ENCODE measurements around the gene MTUS2. TPM values are rescaled to one million over a fixed set of nuclear protein-coding genes. Genes with fewer than 3 reads are reported as not detected.

Gene MTUS2
- total RNA-seq, 1 experiment from 2014 or later, result 0.35 TPM

DNA sequence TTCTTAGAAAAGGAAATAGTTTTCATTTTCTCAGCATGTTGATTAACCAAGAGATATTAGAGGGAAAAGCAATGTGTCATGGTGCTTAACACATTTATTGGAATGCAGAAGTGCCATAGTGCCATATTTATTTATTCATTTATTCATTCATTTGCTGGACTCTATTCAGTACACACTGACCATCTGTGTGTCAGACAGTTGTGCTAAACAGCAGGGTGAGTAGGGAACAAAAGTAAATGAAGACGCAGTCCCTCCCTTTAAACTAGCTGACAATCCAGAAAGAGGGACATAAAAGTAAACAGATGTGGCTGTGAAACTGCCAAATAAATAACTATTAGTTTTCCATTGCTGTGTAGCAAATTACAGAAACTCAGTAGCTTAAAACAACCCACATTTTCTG is 323.7 kb downstream of the MTUS2 start:
- no peaks in the 10 kb centered on the region for H4K20me1 ChIP-seq (ENCODE audit: control insufficient read depth, insufficient read depth, insufficient read length)
- H3K4ac ChIP-seq (ENCODE audit: low read depth, low read length), result no peak overlapping the region
- no peak overlapping the region for H4K5ac ChIP-seq (ENCODE audit: insufficient read length, low read depth, low read length)
- H3K27ac Mint-ChIP-seq, result no peak overlapping the region
- no peaks in the 10 kb centered on the region for H3K27me3 ChIP-seq (ENCODE audit: insufficient read depth, low read length)
- H2AK5ac ChIP-seq (ENCODE audit: insufficient read length, low read length), result no peak overlapping the region
- H3K23ac ChIP-seq (ENCODE audit: insufficient read length, low read depth, low read length), result no peak overlapping the region
- TF ChIP-seq, protein P1, sequence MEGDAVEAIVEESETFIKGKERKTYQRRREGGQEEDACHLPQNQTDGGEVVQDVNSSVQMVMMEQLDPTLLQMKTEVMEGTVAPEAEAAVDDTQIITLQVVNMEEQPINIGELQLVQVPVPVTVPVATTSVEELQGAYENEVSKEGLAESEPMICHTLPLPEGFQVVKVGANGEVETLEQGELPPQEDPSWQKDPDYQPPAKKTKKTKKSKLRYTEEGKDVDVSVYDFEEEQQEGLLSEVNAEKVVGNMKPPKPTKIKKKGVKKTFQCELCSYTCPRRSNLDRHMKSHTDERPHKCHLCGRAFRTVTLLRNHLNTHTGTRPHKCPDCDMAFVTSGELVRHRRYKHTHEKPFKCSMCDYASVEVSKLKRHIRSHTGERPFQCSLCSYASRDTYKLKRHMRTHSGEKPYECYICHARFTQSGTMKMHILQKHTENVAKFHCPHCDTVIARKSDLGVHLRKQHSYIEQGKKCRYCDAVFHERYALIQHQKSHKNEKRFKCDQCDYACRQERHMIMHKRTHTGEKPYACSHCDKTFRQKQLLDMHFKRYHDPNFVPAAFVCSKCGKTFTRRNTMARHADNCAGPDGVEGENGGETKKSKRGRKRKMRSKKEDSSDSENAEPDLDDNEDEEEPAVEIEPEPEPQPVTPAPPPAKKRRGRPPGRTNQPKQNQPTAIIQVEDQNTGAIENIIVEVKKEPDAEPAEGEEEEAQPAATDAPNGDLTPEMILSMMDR (conservative IDR thresholded peaks at IDR 0.05), result no peak
- H3K4me2 ChIP-seq (ENCODE audit: insufficient read depth, insufficient read length, low read length), result no peak overlapping the region
- no peak overlapping the region for H3K9ac ChIP-seq (ENCODE audit: extremely low read depth, insufficient read length, low read length)
- H3K27me3 Mint-ChIP-seq (ENCODE audit: low read depth), result no peaks in the 10 kb centered on the region
- H3K14ac ChIP-seq (ENCODE audit: insufficient read depth, low read length), result no peak overlapping the region
- H2BK120ac ChIP-seq (ENCODE audit: low read depth, low read length, poor library complexity, severe bottlenecking), result no peak overlapping the region
- H3K18ac ChIP-seq (ENCODE audit: insufficient read length, low read depth, low read length), result no peak overlapping the region
- no peak overlapping the region for H3T11ph ChIP-seq (ENCODE audit: low read length)
- no CpG with 5 or more reads among the region's 1 CpG for WGBS (ENCODE audit: extremely low coverage, insufficient read length, low lambda C conversion rate)
- H3K23me2 ChIP-seq (ENCODE audit: insufficient read length, low read depth, low read length, poor library complexity, severe bottlenecking), result no peaks in the 10 kb centered on the region
- no peaks in the 10 kb centered on the region for H3K79me2 ChIP-seq (ENCODE audit: insufficient read depth, low read length)
- no peak overlapping the region for H4K91ac ChIP-seq (ENCODE audit: insufficient read length, low read depth, low read length)
- no peak overlapping the region for H2BK12ac ChIP-seq (ENCODE audit: insufficient read length, low read depth, low read length)
- no peaks in the 10 kb centered on the region for H3K9me3 ChIP-seq (ENCODE audit: control insufficient read depth, low read depth, low read length)
- H2AFZ ChIP-seq (ENCODE audit: low read length), result no peak overlapping the region
- H4K8ac ChIP-seq (replicated peaks; ENCODE audit: insufficient read length, low read depth, low read length), result no peak overlapping the region
- H3K79me1 ChIP-seq (ENCODE audit: insufficient read depth, low read depth, low read length, poor library complexity, severe bottlenecking), result no peaks in the 10 kb centered on the region
- H2BK5ac ChIP-seq (ENCODE audit: insufficient read length, low read length), result no peak overlapping the region
- H3K27ac ChIP-seq (ENCODE audit: insufficient read length, low read depth, low read length), result no peak overlapping the region
- H3K36me3 Mint-ChIP-seq (ENCODE audit: insufficient read depth in 1 of 3, low read depth in 3 of 3), result peaks cover 0 to 4% (median 0%) of the 10 kb centered on the region in 3 experiments; a peak in 1 of 7 replicates
- no peaks in the 10 kb centered on the region for H3K4me1 ChIP-seq (ENCODE audit: insufficient read depth, low read length)
- no peak overlapping the region for H2BK20ac ChIP-seq (ENCODE audit: low read depth, low read length, poor library complexity, severe bottlenecking)
- H3K56ac ChIP-seq (ENCODE audit: insufficient read length, low read depth, low read length), result no peak overlapping the region
- H3K4me3 Mint-ChIP-seq, result no peak overlapping the region
- H3K4me1 Mint-ChIP-seq, result no peaks in the 10 kb centered on the region
- no peak overlapping the region for H2BK15ac ChIP-seq (ENCODE audit: low read depth, low read length)
- DNase-seq, result no peak
- peaks cover 9% of the 10 kb centered on the region in 2 experiments for H3K9me3 Mint-ChIP-seq

Measured in H9 (cell line).